Ishikawa (cell line): ENCODE data around the gene COLQ.

Source experiments
- FOXM1 ChIP-seq: IDR thresholded peaks from 2 replicates; pipeline ENCODE4 v1.6.1; 2012; ENCODE audit warnings: low read depth, borderline replicate concordance
- RAD21 ChIP-seq: IDR thresholded peaks from 2 replicates; pipeline ENCODE4 v1.6.1; 2012; ENCODE audit warnings: low read depth
- TAF1 ChIP-seq: IDR thresholded peaks from 2 replicates; pipeline ENCODE4 v1.6.1; 2012; ENCODE audit warnings: low read depth, mild to moderate bottlenecking
- TCF12 ChIP-seq: IDR thresholded peaks from 2 replicates; pipeline ENCODE4 v1.6.1; 2012; ENCODE audit warnings: low read depth
- YY1 ChIP-seq: IDR thresholded peaks from 2 replicates; pipeline ENCODE4 v1.6.1; 2012; ENCODE audit warnings: low read depth
- TF ChIP-seq, protein P1 (sequence below): IDR thresholded peaks from 2 replicates; pipeline ENCODE4 v1.6.1; 2012

GRCh38 chr3:15451216-15452113, 70.0 kb downstream of the COLQ start:
- TF ChIP-seq, protein P1, sequence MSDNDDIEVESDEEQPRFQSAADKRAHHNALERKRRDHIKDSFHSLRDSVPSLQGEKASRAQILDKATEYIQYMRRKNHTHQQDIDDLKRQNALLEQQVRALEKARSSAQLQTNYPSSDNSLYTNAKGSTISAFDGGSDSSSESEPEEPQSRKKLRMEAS, result no peak
- TF ChIP-seq RAD21 (no peak), TCF12 (no peak), YY1 (no peak), TAF1 (no peak), FOXM1 (no peak)
